HepG2 (cell line): ENCODE results near the gene GNL1. TPM values are rescaled to one million over a fixed set of nuclear protein-coding genes. Genes with fewer than 3 reads are reported as not detected.

Experiments used
- BCL6 ChIP-seq: IDR thresholded peaks from 2 replicates; pipeline ENCODE4 v1.6.1; 2016; ENCODE audit warnings: missing genetic modification reagents, missing compliant biosample characterization
- DR1 ChIP-seq: sonication (generic); formaldehyde crosslinking; IDR thresholded peaks from 2 replicates; pipeline ENCODE4 v1.8.0; 2021; ENCODE audit warnings: mild to moderate bottlenecking, missing genetic modification reagents, inconsistent platforms
- FOXA1 ChIP-seq, 2 experiments: fragments of 450-650 bp in 1 of 2; sonication (generic) in 1 of 2; formaldehyde crosslinking in 1 of 2; IDR thresholded peaks; 2 replicates each; pipeline versions ENCODE4 v1.4.0 to v1.6.1; 2016 to 2020; ENCODE audit warnings: missing genetic modification reagents in 1 of 2
- GPN1 ChIP-seq: sonication (generic); formaldehyde crosslinking; IDR thresholded peaks from 2 replicates; pipeline ENCODE4 v1.5.1; 2020; ENCODE audit warnings: missing genetic modification reagents, borderline replicate concordance
- HIVEP1 ChIP-seq: sonication (generic); formaldehyde crosslinking; IDR thresholded peaks from 2 replicates; pipeline ENCODE4 v1.4.0; 2020; ENCODE audit warnings: mild to moderate bottlenecking, missing genetic modification reagents
- HMG20B ChIP-seq: conservative IDR thresholded peaks from 2 replicates; pipeline ENCODE4 v1.6.1; 2016; ENCODE audit warnings: missing genetic modification reagents, missing compliant biosample characterization
- HOXD1 ChIP-seq: sonication (generic); formaldehyde crosslinking; IDR thresholded peaks from 2 replicates; pipeline ENCODE4 v1.5.0; 2020; ENCODE audit warnings: missing genetic modification reagents
- MTA3 ChIP-seq: sonication (generic); formaldehyde crosslinking; IDR thresholded peaks from 2 replicates; pipeline ENCODE4 v1.4.0; 2020; ENCODE audit warnings: missing genetic modification reagents
- MTF2 ChIP-seq: sonication (generic); formaldehyde crosslinking; IDR thresholded peaks from 2 replicates; pipeline ENCODE4 v1.5.0; 2020; ENCODE audit warnings: missing genetic modification reagents, borderline replicate concordance
- NFIC ChIP-seq: IDR thresholded peaks from 2 replicates; pipeline ENCODE4 v1.6.1; 2012; ENCODE audit warnings: mild to moderate bottlenecking, low read length, inconsistent platforms
- NFYC ChIP-seq: IDR thresholded peaks from 2 replicates; pipeline ENCODE4 v1.6.1; 2016; ENCODE audit warnings: missing genetic modification reagents, missing compliant biosample characterization
- NRL ChIP-seq: sonication (generic); formaldehyde crosslinking; IDR thresholded peaks from 2 replicates; pipeline ENCODE4 v1.5.0; 2020; ENCODE audit warnings: missing genetic modification reagents, mild to moderate bottlenecking, moderate library complexity, borderline replicate concordance
- RBAK ChIP-seq: sonication (generic); formaldehyde crosslinking; IDR thresholded peaks from 2 replicates; pipeline ENCODE4 v1.5.1; 2020; ENCODE audit warnings: mild to moderate bottlenecking, missing genetic modification reagents
- RBM22 ChIP-seq: fragments of 200-400 bp; formaldehyde crosslinking; optimal IDR thresholded peaks from 2 replicates; pipeline ENCODE3; 2017; ENCODE audit warnings: mild to moderate bottlenecking, low read length, moderate library complexity
- SMARCC2 ChIP-seq: fragments of 450-650 bp; IDR thresholded peaks from 2 replicates; pipeline ENCODE4 v1.6.1; 2017; ENCODE audit warnings: antibody characterized with exemption, mild to moderate bottlenecking
- TAF15 ChIP-seq: fragments of 200-400 bp; formaldehyde crosslinking; IDR thresholded peaks from one replicate; pipeline ENCODE4 v1.6.1; 2018; ENCODE audit warnings: mild to moderate bottlenecking, low read depth, low read length; ENCODE audit not compliant: poor library complexity, severe bottlenecking
- TCF7L2 ChIP-seq: IDR thresholded peaks from 2 replicates; pipeline ENCODE4 v1.6.1; 2011; ENCODE audit warnings: mild to moderate bottlenecking, low read depth, low read length, moderate library complexity
- ZBTB42 ChIP-seq: sonication (generic); formaldehyde crosslinking; IDR thresholded peaks from 2 replicates; pipeline ENCODE4 v1.5.0; 2020; ENCODE audit warnings: mild to moderate bottlenecking, missing genetic modification reagents
- ZNF12 ChIP-seq: sonication (generic); formaldehyde crosslinking; IDR thresholded peaks from 2 replicates; pipeline ENCODE4 v1.5.0; 2020; ENCODE audit warnings: missing genetic modification reagents
- ZNF180 ChIP-seq: sonication (generic); formaldehyde crosslinking; IDR thresholded peaks from 2 replicates; pipeline ENCODE4 v1.4.0; 2020; ENCODE audit warnings: low read depth, missing genetic modification reagents, borderline replicate concordance
- ZNF788 ChIP-seq: sonication (generic); formaldehyde crosslinking; IDR thresholded peaks from 2 replicates; pipeline ENCODE4 v1.5.0; 2020; ENCODE audit warnings: mild to moderate bottlenecking, missing genetic modification reagents, borderline replicate concordance
- ZNF839 ChIP-seq: sonication (generic); formaldehyde crosslinking; IDR thresholded peaks from 2 replicates; pipeline ENCODE4 v1.4.0; 2020; ENCODE audit warnings: missing genetic modification reagents, mild to moderate bottlenecking, borderline replicate concordance
- polyA plus RNA-seq, 8 experiments: library from polyadenylated mRNA; depleted of rRNA in 3 of 8; stranded (reverse) in 7 of 8; unstranded in 1 of 8; fragments of >200 nt; fragmentation: Illumina TruSeq in 4 of 8; extraction: Trizol in 4 of 8; gene quantifications; 2 replicates each; pipeline versions ENCODE4 v1.2.1 to v1.2.3, GENCODE V29; 2011 to 2016; ENCODE audit warnings: low read depth in 4 of 8, missing spikeins in 1 of 8, mixed read lengths in 1 of 8; ENCODE audit not compliant: insufficient read depth in 1 of 8
- total RNA-seq, 5 experiments: library from RNA; depleted of rRNA; stranded (reverse); fragments of >200 nt; fragmentation: Illumina TruSeq; extraction: Trizol; gene quantifications; 2 replicates each; pipeline ENCODE4 v1.2.3, GENCODE V29; 2016; ENCODE audit warnings: low read depth in 1 of 5
- TF ChIP-seq, protein P1 (sequence below): sonication (generic); formaldehyde crosslinking; IDR thresholded peaks from 2 replicates; pipeline ENCODE4 v1.5.1; 2020; ENCODE audit warnings: mild to moderate bottlenecking, missing genetic modification reagents, moderate library complexity
- TF ChIP-seq, protein P2 (sequence below): conservative IDR thresholded peaks from 2 replicates; pipeline ENCODE4 v1.6.1; 2018; ENCODE audit warnings: missing genetic modification reagents
- TF ChIP-seq, protein P3 (sequence below): sonication (generic); formaldehyde crosslinking; IDR thresholded peaks from 2 replicates; pipeline ENCODE4 v1.4.0; 2020; ENCODE audit warnings: missing genetic modification reagents, borderline replicate concordance

The GNL1 gene
- total and polyA plus RNA-seq, 2 of the 13 experiments (the other 11 are each of a cell fraction or from before 2014, with no cell fraction given) = 35.0 to 55.6 TPM

DNA sequence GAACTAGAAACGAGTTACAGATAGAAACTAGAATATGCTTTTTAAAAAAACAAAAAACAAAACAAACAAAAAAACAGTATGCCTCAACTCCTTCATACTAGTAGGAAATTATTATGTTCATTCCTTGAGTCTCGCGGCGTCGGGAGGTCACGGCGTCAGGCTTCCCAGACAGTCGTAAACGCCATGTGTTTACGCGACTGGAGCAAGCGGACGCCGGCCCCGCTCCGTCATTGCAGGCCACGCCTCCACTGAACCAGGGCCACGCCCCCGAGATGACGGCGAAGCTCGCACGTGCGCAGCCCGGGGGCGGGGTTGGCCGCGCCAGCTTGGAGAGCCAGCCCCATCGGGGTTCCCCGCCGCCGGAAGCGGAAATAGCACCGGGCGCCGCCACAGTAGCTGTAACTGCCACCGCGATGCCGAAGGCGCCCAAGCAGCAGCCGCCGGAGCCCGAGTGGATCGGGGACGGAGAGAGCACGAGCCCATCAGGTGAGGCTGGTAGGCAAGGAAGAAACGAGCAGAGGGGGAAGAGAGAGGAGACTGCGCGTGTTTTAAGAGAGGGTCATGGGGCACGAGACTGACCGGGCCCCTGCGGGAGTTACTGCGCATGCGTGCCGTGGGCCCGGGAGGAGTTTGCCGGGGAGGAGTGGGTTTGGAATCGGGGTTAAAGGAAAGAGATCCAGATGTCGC is 14.9 kb upstream of the GNL1 start, which contains the start of gene ABCF1 (continued):
- TF ChIP-seq, protein P1, sequence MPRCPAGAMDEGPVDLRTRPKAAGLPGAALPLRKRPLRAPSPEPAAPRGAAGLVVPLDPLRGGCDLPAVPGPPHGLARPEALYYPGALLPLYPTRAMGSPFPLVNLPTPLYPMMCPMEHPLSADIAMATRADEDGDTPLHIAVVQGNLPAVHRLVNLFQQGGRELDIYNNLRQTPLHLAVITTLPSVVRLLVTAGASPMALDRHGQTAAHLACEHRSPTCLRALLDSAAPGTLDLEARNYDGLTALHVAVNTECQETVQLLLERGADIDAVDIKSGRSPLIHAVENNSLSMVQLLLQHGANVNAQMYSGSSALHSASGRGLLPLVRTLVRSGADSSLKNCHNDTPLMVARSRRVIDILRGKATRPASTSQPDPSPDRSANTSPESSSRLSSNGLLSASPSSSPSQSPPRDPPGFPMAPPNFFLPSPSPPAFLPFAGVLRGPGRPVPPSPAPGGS (CRISPR knock-in tag) = peak; percentile 96
- TF ChIP-seq TAF15 (no peak), MTF2 (CRISPR knock-in tag) (no peak), NFYC (CRISPR knock-in tag) (peak; percentile 57), NRL (CRISPR knock-in tag) (peak; percentile 98), DR1 (CRISPR knock-in tag) (peak; percentile 84), GPN1 (CRISPR knock-in tag) (0 out of 2 replicates have a peak, but pooled peaks have one; percentile 87), FOXA1 (IDR thresholded peaks at IDR 0.05) (no peak), FOXA1 (CRISPR knock-in tag; IDR thresholded peaks at IDR 0.05) (peak; percentile 64), MTA3 (CRISPR knock-in tag) (no peak), HOXD1 (CRISPR knock-in tag) (peak; percentile 92), NFIC (0 out of 2 replicates have a peak, but pooled peaks have one; percentile 36), ZBTB42 (CRISPR knock-in tag) (peak; percentile 78; the same call in 1 of the 2 replicates), HMG20B (CRISPR knock-in tag) (peak; percentile 45; the same call in 1 of the 2 replicates), ZNF12 (CRISPR knock-in tag) (no peak; the same call in 1 of the 2 replicates), ZNF180 (CRISPR knock-in tag) (no peak), SMARCC2 (no peak), BCL6 (CRISPR knock-in tag) (peak; percentile 76), RBAK (CRISPR knock-in tag) (no peak), TCF7L2 (no peak), ZNF839 (CRISPR knock-in tag) (peak; percentile 92), ZNF788 (peak; percentile 95), RBM22 (no peak), HIVEP1 (CRISPR knock-in tag) (peak; percentile 100)
- TF ChIP-seq, protein P2, sequence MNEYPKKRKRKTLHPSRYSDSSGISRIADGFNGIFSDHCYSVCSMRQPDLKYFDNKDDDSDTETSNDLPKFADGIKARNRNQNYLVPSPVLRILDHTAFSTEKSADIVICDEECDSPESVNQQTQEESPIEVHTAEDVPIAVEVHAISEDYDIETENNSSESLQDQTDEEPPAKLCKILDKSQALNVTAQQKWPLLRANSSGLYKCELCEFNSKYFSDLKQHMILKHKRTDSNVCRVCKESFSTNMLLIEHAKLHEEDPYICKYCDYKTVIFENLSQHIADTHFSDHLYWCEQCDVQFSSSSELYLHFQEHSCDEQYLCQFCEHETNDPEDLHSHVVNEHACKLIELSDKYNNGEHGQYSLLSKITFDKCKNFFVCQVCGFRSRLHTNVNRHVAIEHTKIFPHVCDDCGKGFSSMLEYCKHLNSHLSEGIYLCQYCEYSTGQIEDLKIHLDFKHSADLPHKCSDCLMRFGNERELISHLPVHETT = no peak; the same call in 1 of the 2 replicates
- TF ChIP-seq, protein P3, sequence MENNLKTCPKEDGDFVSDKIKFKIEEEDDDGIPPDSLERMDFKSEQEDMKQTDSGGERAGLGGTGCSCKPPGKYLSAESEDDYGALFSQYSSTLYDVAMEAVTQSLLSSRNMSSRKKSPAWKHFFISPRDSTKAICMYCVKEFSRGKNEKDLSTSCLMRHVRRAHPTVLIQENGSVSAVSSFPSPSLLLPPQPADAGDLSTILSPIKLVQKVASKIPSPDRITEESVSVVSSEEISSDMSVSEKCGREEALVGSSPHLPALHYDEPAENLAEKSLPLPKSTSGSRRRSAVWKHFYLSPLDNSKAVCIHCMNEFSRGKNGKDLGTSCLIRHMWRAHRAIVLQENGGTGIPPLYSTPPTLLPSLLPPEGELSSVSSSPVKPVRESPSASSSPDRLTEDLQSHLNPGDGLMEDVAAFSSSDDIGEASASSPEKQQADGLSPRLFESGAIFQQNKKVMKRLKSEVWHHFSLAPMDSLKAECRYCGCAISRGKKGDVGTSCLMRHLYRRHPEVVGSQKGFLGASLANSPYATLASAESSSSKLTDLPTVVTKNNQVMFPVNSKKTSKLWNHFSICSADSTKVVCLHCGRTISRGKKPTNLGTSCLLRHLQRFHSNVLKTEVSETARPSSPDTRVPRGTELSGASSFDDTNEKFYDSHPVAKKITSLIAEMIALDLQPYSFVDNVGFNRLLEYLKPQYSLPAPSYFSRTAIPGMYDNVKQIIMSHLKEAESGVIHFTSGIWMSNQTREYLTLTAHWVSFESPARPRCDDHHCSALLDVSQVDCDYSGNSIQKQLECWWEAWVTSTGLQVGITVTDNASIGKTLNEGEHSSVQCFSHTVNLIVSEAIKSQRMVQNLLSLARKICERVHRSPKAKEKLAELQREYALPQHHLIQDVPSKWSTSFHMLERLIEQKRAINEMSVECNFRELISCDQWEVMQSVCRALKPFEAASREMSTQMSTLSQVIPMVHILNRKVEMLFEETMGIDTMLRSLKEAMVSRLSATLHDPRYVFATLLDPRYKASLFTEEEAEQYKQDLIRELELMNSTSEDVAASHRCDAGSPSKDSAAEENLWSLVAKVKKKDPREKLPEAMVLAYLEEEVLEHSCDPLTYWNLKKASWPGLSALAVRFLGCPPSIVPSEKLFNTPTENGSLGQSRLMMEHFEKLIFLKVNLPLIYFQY (CRISPR knock-in tag) = peak; percentile 87; the same call in 1 of the 2 replicates
